ENCODE results near the gene ABCC8. TPM values are rescaled to one million over a fixed set of nuclear protein-coding genes. Genes with fewer than 3 reads are reported as not detected.

The ABCC8 gene
- polyA plus RNA-seq, 2 of the 4 experiments (the other 2 are of a cell fraction) = 1.1 to 2.0 TPM

DNA sequence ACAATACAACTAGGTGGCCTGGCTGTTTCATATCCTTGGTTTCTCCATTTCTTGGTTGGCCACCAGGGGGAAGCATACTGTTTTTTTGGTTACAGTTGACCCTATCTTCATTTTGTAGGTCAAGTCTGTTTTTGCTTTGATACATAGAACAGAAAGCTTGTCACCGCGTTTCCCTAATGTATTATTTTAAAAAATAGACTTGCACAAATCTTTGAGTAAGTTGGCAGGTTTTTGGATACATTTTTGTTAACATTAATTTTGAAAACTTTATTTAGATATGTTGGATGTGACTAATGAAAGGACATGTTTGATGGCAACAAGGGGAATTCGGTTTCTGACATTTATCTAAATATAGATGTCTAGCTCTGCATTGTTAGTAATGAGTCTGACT is 122.0 kb downstream of the ABCC8 start:
- H3K27ac ChIP-seq = no peak overlapping the region
- WGBS (ENCODE audit: missing lambda C conversion rate) = 22% methylated on average over 3 of the region's 3 CpGs
- FAIRE-seq (no peak), DNase-seq (ENCODE audit: low read depth in 1 of 2, low spot score in 1 of 2) (peak; percentile 80 to 84), ATAC-seq (peak in 1 of 2 experiments; percentile 55; a peak in 3 of 6 replicates)
- no peaks in the 10 kb centered on the region; the same call in 2 of the 3 replicates for H3K4me1 ChIP-seq
- H3K9me3 ChIP-seq = no peaks in the 10 kb centered on the region
- CTCF ChIA-PET = interaction anchor here (0.9 to 5.3 kb wide), 20 partner anchors 12 to 173 kb away, joined by 3 to 48 read pairs (median 4); partner anchors contain the start of gene NUCB2
- POLR2A ChIA-PET = no interaction called here
- H3K4me2 ChIP-seq = peak overlapping the region; percentile 96
- TF ChIP-seq KDM5A (IDR thresholded peaks at IDR 0.05) (no peak), KDM1A (IDR thresholded peaks at IDR 0.05; ENCODE audit: low read depth) (no peak), POLR2A (IDR thresholded peaks at IDR 0.05; ENCODE audit: low read length) (no peak), FOSB (CRISPR knock-in tag; IDR thresholded peaks at IDR 0.05) (no peak), ESRRA (IDR thresholded peaks at IDR 0.05; ENCODE audit: borderline replicate concordance, low read length) (peak; percentile 50; the same call in 1 of the 2 replicates), RAD21 (conservative IDR thresholded peaks at IDR 0.05 in 1 of 2, IDR thresholded peaks at IDR 0.05 in 1 of 2) (peak in 1 of 2 experiments; percentile 44; a peak in 3 of 5 replicates), RCOR1 (IDR thresholded peaks at IDR 0.05; ENCODE audit: low read depth, low read length) (no peak), MYC (IDR thresholded peaks at IDR 0.05; ENCODE audit: borderline replicate concordance, low read length) (no peak), MAZ (IDR thresholded peaks at IDR 0.05; ENCODE audit: borderline replicate concordance, low read depth, low read length) (no peak)
- TF ChIP-seq, protein P1, sequence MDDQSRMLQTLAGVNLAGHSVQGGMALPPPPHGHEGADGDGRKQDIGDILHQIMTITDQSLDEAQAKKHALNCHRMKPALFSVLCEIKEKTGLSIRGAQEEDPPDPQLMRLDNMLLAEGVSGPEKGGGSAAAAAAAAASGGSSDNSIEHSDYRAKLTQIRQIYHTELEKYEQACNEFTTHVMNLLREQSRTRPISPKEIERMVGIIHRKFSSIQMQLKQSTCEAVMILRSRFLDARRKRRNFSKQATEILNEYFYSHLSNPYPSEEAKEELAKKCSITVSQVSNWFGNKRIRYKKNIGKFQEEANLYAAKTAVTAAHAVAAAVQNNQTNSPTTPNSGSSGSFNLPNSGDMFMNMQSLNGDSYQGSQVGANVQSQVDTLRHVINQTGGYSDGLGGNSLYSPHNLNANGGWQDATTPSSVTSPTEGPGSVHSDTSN (IDR thresholded peaks at IDR 0.05) = no peak
- TF ChIP-seq, protein P2, sequence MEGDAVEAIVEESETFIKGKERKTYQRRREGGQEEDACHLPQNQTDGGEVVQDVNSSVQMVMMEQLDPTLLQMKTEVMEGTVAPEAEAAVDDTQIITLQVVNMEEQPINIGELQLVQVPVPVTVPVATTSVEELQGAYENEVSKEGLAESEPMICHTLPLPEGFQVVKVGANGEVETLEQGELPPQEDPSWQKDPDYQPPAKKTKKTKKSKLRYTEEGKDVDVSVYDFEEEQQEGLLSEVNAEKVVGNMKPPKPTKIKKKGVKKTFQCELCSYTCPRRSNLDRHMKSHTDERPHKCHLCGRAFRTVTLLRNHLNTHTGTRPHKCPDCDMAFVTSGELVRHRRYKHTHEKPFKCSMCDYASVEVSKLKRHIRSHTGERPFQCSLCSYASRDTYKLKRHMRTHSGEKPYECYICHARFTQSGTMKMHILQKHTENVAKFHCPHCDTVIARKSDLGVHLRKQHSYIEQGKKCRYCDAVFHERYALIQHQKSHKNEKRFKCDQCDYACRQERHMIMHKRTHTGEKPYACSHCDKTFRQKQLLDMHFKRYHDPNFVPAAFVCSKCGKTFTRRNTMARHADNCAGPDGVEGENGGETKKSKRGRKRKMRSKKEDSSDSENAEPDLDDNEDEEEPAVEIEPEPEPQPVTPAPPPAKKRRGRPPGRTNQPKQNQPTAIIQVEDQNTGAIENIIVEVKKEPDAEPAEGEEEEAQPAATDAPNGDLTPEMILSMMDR (IDR thresholded peaks at IDR 0.05) = peak; percentile 81
- peak overlapping the region; percentile 51; the same call in 2 of the 3 replicates for H3K4me3 ChIP-seq

DNA sequence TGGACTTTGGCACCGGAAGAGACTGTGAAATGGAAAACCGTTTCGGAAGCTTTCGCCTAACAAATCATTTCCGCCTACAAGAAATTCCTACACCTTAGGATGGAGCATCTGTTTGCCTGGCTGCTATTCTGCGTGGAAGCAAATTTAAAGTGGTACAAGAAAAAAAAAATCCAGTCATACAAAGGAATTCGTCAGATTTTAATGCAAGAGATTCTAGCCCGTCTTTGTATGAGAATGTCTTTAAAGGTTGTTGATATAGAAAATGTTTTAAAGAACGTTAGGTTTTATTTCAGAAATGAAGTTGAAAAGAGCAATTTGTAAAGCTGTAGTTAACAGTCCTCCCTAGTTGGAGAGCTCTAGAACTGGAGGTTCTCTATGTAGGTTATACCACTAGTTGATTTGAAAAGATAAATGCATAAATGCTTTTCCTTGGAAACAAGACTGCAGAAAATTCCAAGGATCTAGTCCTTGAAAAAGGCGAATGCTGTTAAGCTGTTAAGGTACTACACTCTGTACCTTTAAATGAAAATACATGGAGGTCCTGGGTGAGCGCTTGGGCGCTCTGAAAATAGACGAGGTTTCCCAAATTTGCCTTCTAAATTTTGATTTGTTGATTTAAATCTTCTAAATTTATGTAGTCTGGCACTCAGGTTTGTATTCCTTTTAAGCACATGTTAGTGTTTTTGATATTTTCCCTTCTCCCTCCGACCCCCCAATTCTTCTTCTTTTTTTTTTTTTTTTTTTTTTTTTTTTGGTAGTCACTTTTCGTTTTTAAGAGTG is 122.6 kb downstream of the ABCC8 start:
- FAIRE-seq (no peak), DNase-seq (ENCODE audit: low read depth in 1 of 2, low spot score in 1 of 2) (peak in 1 of 2 experiments; percentile 16)
- WGBS (ENCODE audit: missing lambda C conversion rate) = 3% methylated on average over 15 of the region's 15 CpGs

More for the DNA sequence above, 122.6 kb downstream of the ABCC8 start:
- no peaks in the 10 kb centered on the region for H3K9me3 ChIP-seq
- peak overlapping the region; percentile 69 to 86 for H3K27ac ChIP-seq
- ChIA-PET POLR2A (interaction anchor here (0.7 to 2.1 kb wide), 6 partner anchors 11 to 276 kb away, joined by 3 to 11 read pairs (median 4); partner anchors contain the start of genes NUCB2 and RPS13), CTCF (interaction anchor here (0.7 to 5.3 kb wide), 24 partner anchors 13 to 189 kb away, joined by 3 to 48 read pairs (median 4); partner anchors contain the start of gene NUCB2)
- H3K4me3 ChIP-seq = peak overlapping the region; percentile 51
- no peaks in the 10 kb centered on the region; the same call in 2 of the 3 replicates for H3K4me1 ChIP-seq
- TF ChIP-seq FOSB (CRISPR knock-in tag; IDR thresholded peaks at IDR 0.05) = no peak
- TF ChIP-seq RFX5 (IDR thresholded peaks at IDR 0.05) = no peak
- no peak for TF ChIP-seq EHMT2 (IDR thresholded peaks at IDR 0.05; ENCODE audit: low read depth)
- TF ChIP-seq, protein P3, sequence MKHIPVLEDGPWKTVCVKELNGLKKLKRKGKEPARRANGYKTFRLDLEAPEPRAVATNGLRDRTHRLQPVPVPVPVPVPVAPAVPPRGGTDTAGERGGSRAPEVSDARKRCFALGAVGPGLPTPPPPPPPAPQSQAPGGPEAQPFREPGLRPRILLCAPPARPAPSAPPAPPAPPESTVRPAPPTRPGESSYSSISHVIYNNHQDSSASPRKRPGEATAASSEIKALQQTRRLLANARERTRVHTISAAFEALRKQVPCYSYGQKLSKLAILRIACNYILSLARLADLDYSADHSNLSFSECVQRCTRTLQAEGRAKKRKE (CRISPR knock-in tag; IDR thresholded peaks at IDR 0.05; ENCODE audit: low read depth) = no peak
- no peak for TF ChIP-seq POLR2AphosphoS2 (conservative IDR thresholded peaks at IDR 0.05; ENCODE audit: low read length)
- TF ChIP-seq CBX8 (IDR thresholded peaks at IDR 0.05) = no peak
- no peak for TF ChIP-seq ZSCAN20 (CRISPR knock-in tag; IDR thresholded peaks at IDR 0.05)
- no peak for TF ChIP-seq FOXS1 (CRISPR knock-in tag; IDR thresholded peaks at IDR 0.05)
- no peak for TF ChIP-seq MAFK (IDR thresholded peaks at IDR 0.05; ENCODE audit: partially characterized antibody)
- TF ChIP-seq MAZ (IDR thresholded peaks at IDR 0.05; ENCODE audit: borderline replicate concordance, low read depth, low read length) = no peak
- TF ChIP-seq, protein P4, sequence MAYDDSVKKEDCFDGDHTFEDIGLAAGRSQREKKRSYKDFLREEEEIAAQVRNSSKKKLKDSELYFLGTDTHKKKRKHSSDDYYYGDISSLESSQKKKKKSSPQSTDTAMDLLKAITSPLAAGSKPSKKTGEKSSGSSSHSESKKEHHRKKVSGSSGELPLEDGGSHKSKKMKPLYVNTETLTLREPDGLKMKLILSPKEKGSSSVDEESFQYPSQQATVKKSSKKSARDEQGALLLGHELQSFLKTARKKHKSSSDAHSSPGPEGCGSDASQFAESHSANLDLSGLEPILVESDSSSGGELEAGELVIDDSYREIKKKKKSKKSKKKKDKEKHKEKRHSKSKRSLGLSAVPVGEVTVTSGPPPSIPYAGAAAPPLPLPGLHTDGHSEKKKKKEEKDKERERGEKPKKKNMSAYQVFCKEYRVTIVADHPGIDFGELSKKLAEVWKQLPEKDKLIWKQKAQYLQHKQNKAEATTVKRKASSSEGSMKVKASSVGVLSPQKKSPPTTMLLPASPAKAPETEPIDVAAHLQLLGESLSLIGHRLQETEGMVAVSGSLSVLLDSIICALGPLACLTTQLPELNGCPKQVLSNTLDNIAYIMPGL (CRISPR knock-in tag; IDR thresholded peaks at IDR 0.05; ENCODE audit: borderline replicate concordance) = no peak
- no peak for ATAC-seq
- peak overlapping the region; percentile 96 for H3K4me2 ChIP-seq

All from A549 (cell line).